ENCODE results near the gene NAT8L.

NAT8L gene

GRCh38 chr4:2043396-2044118 is 15.6 kb upstream of the NAT8L start:
- no peak overlapping the region for H3K27ac ChIP-seq
- TF ChIP-seq CTCF (conservative IDR thresholded peaks at IDR 0.05) (no peak), ZFX (IDR thresholded peaks at IDR 0.05) (no peak)

GRCh38 chr4:2044119-2044485 is 15.0 kb upstream of the NAT8L start:
- H3K27ac ChIP-seq = no peak overlapping the region
- TF ChIP-seq CTCF (conservative IDR thresholded peaks at IDR 0.05) (no peak), ZFX (IDR thresholded peaks at IDR 0.05) (no peak)

GRCh38 chr4:2044542-2045517 is 14.3 kb upstream of the NAT8L start:
- TF ChIP-seq ZFX (IDR thresholded peaks at IDR 0.05) = no peak
- no peak for TF ChIP-seq CTCF (conservative IDR thresholded peaks at IDR 0.05)
- H3K27ac ChIP-seq = no peak overlapping the region

GRCh38 chr4:2045518-2045951 is 13.6 kb upstream of the NAT8L start:
- no peak for TF ChIP-seq CTCF (conservative IDR thresholded peaks at IDR 0.05)

GRCh38 chr4:2046031-2046961 is 12.8 kb upstream of the NAT8L start:
- H3K27ac ChIP-seq = no peak overlapping the region
- TF ChIP-seq CTCF (conservative IDR thresholded peaks at IDR 0.05) (no peak), ZFX (IDR thresholded peaks at IDR 0.05) (no peak)

More at GRCh38 chr4:2045518-2045951, 13.6 kb upstream of the NAT8L start:
- H3K27ac ChIP-seq = no peak overlapping the region

GRCh38 chr4:2047031-2047660 is 12.0 kb upstream of the NAT8L start:
- no peak for TF ChIP-seq CTCF (conservative IDR thresholded peaks at IDR 0.05)
- no peak for TF ChIP-seq ZFX (IDR thresholded peaks at IDR 0.05)
- no peak overlapping the region for H3K27ac ChIP-seq
